HG03354 (cell line): ENCODE data around the gene SMYD3.
"Not testable (repeated sequence)": the region's sequence is repeated elsewhere in the genome, so short reads cannot be mapped to it uniquely, and the experiment has no call there.

Experiments used
- ATAC-seq: cut with Tn5 transposase; IDR thresholded peaks from one replicate; pipeline ENCODE4 v1.9.1; 2021; ENCODE audit warnings: mild to moderate bottlenecking; ENCODE audit not compliant: unreplicated experiment, poor library complexity, severe bottlenecking

The SMYD3 gene

GRCh38 chr1:245822996-245823395 is 684.1 kb downstream of the SMYD3 start:
- no peak for ATAC-seq

- not testable (repeated sequence) for ATAC-seq
These were observed 688.7 kb downstream of the SMYD3 start for GRCh38 chr1:245818363-245818762.

GRCh38 chr1:245816496-245816895 is 690.6 kb downstream of the SMYD3 start:
- ATAC-seq: not testable (repeated sequence)

GRCh38 chr1:245814651-245815050 is 692.4 kb downstream of the SMYD3 start:
- ATAC-seq: no peak

- ATAC-seq: no peak
These were observed 694.8 kb downstream of the SMYD3 start for GRCh38 chr1:245812278-245812677.

GRCh38 chr1:245810789-245811337 is 696.2 kb downstream of the SMYD3 start:
- ATAC-seq: no peak

GRCh38 chr1:245810181-245810769 is 696.8 kb downstream of the SMYD3 start:
- ATAC-seq: no peak

DNA sequence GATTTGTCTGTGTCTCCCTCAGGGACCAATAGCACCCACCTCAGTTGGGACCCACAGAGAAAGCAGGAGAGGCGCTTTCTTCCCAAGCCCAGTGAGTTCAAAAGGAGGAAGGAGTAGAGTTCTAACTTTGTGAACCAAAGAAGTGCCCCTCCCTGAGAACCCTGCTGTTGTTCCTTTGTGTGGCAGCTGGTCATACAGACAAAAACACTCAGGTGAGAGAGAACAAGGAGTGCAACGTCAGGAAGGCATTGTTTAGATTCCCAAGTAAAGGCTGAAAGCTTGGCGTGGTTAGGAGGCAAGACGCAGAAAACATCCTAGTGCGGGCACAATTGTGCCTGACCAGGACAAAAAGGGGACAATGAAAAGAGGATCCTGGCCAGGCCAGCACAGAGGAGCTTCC is 697.7 kb downstream of the SMYD3 start:
- ATAC-seq: no peak

DNA sequence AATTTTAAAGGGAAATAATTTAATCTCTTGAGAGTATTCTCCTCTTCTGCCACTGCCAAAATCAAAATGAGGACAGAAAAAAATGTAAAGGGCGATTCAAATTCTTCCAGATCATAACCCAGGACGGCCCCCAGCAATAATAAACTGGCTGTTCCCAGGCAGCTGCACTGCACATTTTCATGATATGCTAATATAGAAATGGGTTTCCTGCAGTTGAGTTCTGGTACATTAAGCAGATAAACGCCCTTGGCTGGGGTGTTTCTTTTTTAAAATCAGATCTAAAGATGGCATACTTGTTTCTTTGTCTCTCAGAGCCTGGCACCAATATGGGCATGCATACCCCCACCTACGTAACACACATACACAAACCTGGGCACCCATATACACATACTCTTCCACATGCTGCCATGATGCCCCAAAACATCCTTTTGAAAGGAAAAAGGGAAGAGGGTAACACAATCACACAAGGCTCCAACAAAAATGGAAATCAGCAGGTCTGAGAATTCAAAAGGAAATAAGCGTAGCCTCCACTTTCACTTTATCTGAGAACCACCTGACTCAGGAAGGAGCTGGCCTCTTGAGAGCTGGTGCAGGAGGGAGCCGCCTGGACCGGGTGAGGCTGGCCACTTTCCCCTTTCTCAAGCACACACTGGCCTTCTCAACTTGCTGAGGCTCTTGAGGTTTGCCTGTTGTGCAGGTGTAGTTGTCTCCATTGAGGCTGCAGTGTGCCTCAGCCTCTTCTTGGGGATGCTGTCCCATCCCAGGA is 698.9 kb downstream of the SMYD3 start:
- ATAC-seq: peak; percentile 38

DNA sequence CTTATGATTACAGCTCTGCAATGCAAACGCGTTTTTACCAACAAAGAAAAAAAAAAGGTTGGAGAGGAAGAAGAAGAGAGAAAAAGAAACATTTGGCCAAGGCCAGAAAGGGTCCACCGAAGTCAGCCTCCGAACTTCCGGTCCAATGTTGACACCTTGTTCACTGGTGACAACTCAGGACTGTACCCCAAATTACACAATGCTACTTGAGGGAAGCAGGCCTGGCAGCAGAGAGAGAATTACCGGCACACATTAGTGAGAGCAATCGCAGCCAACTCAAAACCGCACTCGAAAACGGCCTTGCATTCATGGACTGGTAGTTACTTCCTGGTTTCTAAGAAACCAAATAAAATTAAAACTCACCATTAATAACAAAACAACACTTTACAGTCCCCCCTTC is 699.8 kb downstream of the SMYD3 start:
- peak; percentile 78 for ATAC-seq

DNA sequence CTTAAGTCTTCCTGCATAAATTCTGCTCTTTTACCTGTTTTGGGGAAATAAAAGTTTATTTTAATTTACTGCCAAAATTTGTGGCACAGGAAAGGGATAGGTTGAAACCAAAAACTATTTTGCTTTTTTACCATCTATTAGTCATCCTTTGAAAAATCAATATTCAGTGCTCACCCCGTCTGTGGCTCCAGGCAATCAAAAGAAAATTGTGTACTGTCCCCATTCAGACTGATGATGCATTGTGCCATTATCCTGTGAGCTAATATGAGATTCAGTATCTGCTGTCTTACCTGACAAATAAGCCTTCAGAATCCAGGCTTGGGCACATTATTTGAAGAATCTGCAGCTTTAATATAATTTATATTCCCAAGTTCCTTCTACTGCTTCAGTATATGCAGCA is 701.5 kb downstream of the SMYD3 start:
- ATAC-seq: no peak

GRCh38 chr1:245804696-245805095 is 702.4 kb downstream of the SMYD3 start:
- ATAC-seq: no peak

- ATAC-seq: no peak
These were observed 703.4 kb downstream of the SMYD3 start for GRCh38 chr1:245803666-245804037.

- no peak for ATAC-seq
These were observed 704.0 kb downstream of the SMYD3 start for GRCh38 chr1:245802941-245803665.

DNA sequence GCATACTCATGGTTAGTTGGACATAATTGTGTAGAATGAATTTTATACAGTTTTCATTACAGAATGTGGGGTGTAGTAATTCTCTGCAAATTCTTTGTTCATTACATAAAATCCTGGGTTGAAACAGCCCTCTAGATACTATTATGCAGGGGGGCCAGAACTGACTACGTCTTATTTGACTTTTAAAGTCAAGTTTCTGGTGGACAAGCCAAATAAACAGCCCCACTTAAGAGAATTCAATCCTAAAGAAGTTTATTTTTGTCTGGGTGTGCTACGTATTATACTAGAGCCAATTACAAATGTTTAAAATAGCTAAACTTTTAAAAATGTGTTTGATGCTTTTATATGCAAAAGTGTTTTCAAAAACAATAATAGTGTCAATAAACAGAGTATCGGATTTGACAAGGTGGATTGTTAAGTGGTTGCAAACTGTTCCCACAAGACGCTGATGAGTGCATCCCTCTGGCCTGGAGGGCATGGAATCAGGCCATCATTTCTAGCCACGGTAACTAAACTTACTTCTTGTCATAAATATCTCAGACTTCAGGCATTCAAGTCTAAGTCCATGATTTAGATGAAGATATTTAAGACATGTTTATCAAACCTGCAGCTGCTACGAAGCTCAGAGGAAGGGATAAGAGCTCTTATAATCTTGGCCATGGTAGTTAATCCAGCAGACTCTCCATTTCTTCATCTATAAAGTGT is 706.0 kb downstream of the SMYD3 start:
- ATAC-seq: no peak

DNA sequence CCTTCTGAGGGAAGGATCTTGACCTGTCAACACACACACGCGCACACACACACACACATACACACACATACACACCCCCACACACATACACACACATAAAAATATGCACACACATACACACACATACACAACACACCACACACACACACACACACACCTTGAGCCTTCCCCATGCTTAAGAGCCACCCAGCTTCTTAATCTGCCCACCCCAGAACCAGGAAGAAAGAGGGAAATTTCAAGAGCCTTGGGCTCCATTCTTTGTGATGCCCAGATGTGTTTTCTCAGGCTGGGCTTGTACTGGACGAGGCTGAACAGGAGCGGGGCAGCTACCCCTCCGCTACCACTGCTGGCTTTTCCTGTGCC is 708.7 kb downstream of the SMYD3 start:
- ATAC-seq: no peak

DNA sequence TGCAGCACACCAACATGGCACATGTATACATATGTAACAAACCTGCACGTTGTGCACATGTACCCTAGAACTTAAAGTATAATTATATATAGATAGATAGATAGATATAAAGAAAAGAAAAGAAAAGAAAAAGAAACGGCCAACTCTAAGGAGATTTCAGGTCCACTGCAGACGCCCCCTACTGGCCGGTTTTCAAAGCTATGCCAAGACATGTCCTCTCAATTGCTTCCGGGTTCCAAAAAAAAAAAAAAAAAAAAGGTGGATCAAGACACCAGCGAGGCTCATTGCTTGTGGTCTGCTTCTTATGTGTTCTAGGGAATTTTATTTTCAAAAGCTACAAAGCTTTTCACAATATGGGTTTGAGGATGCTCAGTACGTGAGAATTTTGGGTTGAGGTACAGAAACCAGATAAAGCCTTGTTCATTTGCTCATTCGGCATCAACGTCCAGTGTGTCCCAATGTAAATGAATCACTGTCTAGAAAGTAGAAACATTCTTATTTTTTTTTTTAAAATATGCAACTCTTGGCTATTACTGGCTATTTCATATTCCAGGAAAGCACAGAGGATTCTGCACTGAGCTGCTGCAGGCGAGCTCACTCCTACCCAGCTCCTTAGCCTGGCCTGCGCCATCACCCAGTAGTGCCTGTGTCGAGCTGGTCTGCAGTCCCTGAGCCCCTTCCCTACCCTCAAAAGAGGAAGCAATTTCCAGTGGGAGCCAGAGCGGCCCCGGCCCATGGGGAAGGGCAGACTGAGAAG is 709.3 kb downstream of the SMYD3 start:
- ATAC-seq: no peak

- ATAC-seq: no peak
These were observed 715.4 kb downstream of the SMYD3 start for GRCh38 chr1:245791410-245792312.
